Mucosa of gallbladder (tissue), 1 donor: ENCODE measurements around the gene ADAT3. TPM values are rescaled to one million over a fixed set of nuclear protein-coding genes. Genes with fewer than 3 reads are reported as not detected.
A peak's percentile ranks its signal among the peaks of the same experiment; 100 is the strongest.
"Not testable (repeated sequence)": the region's sequence is repeated elsewhere in the genome, so short reads cannot be mapped to it uniquely, and the experiment has no call there.

ENCODE experiments used
- DNase-seq: peaks from one replicate; pipeline ENCODE4 v3.0.0-alpha.2; 2020; ENCODE audit warnings: low spot score
- total RNA-seq: library from RNA; stranded (reverse); gene quantifications from one replicate; pipeline ENCODE4 v1.2.1, GENCODE V29; 2021
- donor health status: DM: no; HTN: no; CAD: no.

The ADAT3 gene
- total RNA-seq, 1 donor from 2014 or later = 10.6 TPM

DNA sequence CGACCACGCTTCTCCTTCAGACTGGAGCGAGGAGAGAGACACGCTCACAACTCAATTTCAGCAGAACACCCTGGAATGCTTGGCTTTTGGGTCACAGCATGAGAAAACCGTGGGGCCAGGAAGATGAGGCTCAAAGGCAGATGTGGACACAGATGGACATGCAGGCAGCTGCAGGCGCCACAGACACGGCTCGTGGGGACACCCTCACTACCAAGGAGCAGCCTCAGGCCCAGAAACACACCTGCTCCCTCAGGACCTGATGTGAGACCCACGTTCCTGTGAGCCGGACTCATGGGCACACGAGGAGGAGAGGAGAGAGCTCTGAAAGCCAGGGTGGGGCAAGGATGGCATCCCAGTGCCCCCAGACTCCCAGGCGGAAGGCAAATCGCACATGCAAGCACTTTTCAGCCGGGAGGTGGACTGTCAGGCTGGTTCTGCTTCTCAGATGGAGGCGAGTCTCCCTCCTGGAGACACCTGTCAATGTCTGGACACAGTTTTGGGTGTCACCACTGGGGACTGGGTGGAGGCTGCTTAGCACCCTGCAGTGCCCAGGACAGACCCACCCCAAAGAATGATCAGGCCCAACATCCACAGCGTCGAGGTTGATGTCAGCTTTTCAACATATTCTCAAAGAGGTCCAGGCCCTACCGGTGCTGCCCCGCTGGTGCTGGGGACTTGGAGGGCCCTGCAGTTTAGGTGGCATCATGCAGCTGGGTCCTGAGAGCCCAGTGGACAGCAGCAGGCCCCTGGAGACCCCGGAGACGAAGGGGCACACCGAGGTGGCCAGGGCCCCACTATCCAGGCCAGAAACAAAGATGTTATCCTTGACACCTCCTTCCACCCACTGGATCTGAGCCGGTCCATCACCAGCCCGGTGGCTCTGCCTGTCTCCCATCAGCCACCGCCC is 22.2 kb upstream of the ADAT3 start:
- no peak for DNase-seq

DNA sequence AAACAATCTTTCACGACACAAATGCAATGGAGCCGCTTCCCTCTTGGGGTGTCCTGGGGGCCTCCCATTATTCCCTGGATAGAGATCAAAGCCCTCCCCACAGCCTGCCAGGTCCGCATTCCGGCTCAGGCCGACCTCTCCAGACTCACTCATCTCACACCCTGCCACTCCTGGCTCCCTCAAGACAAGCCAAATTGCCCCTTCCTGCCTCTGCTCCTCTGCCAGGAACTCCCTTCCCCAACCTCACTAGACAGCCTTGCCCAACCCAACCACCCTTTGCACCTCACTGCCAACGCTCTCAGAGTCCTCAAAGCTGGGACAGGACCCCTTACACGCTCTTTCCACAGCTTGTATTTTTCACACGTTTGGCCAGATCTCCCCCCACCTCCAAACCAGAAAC is 21.4 kb upstream of the ADAT3 start:
- no peak for DNase-seq

DNA sequence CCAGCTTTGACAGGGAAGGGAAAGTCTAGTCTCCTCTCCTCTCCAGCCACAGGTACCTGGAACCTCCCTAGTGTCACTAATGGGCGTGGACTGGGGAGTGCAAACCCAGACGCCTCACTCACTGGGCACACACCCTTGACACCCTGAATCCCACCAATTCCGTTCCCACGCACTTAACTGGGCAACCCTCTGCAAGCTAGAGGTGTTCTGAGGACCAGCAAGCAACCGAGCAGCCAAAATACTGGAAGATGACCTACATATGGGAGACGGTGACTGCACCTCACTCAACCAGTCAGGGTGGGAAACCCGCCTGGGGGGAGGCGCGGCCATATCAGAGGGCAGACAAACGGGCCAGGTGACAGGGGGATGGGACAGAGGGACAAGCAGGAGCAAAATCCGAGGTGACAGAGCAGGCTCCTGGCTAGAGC is 20.9 kb upstream of the ADAT3 start:
- DNase-seq = no peak

DNA sequence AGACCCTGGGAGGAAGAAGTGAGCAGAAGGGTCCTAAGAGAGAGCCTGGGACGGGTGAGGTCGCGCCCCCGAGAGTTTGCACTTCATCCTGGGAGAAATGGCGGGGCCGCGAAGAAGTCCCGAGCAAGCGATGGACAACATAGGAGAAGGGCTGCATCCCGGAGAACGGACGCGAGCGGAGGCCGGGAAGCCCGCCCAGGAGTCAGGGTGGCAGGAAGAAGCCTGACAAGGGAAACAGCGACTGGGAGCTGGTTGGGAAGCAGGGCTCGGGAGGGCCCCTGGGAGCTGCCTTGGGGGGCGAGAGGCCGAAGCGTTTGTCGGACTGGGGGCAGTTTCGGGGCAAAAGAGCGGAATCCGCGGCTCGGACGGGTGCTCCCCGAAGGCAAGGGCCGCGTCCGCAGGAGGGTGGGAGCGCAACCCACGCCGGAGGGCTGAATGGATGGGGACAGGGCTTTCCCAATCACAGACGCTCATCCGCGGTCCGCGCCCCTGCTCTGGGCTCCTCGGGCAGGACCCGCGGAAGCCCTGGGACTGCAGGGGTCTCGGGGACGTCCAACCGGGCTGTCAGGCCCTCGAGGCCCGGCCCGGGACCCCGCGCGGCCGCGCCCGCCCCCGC is 20.4 kb upstream of the ADAT3 start:
- no peak for DNase-seq

DNA sequence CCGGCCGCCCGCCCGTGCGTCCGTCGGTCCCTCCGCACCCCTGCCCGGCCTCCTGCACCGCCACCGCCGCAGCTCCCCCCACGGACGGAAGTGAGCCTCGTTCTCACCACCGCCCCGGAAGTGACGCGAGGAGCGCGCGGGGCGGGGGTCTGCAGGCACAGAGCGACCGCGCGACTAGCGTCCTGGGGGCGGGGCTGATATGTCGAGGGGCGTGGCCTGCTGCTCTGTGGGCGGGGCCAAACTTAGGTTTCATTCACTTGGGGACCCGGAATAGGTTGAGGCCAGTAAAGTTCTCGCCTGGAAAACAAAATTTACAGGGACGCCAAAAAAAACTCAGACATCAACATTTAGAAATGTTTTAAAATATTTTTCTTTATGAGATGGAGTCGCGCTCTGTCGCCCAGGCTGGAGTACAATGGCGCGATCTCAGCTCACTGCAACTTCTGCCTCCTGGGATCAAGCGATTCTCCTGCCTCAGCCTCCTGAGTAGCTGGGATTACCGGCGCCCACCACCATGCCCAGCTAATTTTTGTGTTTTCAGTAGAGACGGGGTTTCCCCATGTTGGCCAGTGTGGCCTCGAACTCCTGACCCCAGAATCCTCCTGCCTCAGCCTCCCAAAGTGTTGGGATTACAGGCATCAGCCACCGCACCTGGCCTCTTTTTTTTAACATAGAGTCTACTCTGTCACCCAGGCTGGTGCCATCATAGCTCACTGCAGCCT is 19.6 kb upstream of the ADAT3 start, which contains the start of gene ABHD17A:
Gene ABHD17A, minus strand, starts transcription at position 99 of the 722 bp plus-strand sequence. CDS start 3,930 bp downstream, outside the sequence.
- peak; percentile 95 for DNase-seq

DNA sequence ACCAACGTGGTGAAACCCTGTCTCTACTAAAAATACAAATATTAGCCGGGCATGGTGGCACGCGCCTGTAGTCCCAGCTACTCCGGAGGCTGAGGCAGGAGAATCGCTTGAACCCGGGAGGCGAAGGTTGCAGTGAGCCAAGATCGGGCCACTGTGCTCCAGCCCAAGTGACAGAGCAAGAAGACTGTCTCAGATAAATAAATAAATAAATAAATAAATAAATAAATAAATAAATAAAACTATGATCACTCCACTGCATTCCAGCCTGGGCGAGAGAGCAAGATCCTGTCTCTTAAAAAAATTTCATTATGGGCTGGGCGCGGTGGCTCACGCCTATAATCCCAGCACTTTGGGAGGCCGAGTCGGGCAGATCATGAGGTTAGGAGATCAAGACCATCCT is 18.8 kb upstream of the ADAT3 start:
- not testable (repeated sequence) for DNase-seq

DNA sequence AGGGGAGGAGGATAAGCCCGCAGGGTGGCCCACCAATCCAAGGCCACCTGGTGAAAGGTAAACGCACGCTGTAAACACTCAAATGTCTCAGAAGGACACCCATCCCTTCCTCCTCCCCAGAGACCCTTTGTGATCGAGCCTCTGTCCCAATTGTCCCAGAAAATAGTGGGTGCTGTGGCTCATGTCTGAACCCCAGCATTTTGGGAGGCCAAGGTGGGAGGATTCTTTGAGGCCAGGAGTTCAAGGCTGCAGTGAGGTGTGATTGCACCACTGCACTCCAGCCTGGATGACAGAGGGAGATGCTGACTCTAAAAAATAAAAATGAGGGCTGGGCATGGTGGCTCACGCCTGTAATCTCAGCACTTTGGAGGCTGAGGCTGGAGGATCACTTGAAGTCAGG is 16.8 kb upstream of the ADAT3 start:
- DNase-seq = no peak

DNA sequence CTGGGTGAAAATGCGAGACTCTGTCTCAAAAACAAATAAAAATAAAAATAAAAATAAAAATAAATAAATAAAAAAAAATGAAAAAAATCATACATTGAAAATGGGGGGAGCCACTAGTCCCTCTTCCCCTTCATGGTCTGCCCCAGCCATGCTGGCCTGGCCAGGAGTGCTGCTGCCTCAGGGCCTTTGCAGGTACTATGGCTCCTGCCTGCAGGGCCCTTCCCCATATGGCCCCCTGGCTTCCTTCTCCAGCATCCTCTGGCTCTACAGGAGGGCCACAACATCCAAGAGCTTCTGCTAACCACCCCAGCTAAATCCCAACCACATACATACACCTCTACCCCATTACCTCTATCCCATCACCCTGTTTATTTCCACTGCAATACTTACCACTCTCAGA is 15.3 kb upstream of the ADAT3 start:
- DNase-seq = no peak

DNA sequence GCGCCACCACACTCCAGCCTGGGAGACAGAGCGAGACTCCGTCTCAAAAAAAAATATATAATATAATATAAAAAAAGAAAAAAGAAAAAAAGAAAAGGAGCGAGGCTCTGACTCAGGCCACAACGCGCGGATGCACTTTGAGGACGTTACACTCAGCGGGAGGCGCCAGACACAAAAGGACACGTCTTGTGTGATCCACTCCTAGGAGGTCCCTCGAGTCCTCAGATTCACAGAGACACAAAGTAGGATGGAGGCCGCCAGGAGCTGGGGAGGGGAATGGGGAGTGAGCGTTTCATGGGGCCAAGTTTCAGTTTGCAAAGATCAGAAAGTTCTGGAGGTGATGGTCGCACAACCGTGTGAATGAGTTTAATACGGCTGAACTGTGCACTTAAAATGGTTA is 11.4 kb upstream of the ADAT3 start:
- no peak for DNase-seq

DNA sequence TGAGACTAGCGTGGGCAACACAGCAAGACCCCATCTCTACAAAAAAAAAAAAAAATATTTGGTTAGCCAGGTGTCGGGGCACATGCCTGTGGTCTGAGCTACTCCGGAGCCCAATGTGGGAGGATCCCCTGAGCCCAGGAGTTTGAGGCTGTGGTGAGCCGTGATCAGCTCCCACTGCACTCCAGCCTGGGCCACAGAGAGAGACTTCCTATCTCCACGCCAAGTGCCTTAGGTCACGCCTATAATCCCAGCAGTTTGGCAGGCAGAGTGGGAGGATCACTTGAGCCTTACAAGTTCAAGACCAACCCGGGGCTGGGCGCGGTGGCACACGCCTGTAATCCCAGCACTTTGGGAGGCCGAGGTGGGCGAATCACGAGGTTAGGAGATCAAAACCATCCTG is 8.7 kb upstream of the ADAT3 start:
- DNase-seq = no peak

DNA sequence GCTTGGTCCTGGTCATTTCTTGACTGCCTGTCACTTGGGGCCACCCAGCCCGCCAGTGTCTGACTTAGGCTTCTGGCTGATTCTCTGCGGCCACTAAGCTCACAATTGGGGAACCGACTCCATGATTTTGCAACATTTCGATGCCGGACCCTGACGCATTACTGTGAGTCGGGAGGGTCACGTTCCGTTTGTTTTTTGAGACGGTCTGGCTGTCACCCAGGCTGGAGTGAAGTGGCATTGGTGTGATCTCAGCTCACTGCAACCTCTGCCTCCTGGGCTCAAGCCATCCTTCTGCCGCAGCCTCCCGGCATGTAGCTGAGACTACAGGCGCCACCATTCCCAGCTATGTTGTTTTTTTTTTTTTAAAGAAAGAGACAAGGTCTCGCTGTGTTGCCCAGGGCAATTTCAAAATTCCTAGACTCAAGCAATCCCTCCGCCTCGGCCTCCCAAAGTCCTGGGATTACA is 3.2 kb upstream of the ADAT3 start:
- DNase-seq = peak; percentile 48

DNA sequence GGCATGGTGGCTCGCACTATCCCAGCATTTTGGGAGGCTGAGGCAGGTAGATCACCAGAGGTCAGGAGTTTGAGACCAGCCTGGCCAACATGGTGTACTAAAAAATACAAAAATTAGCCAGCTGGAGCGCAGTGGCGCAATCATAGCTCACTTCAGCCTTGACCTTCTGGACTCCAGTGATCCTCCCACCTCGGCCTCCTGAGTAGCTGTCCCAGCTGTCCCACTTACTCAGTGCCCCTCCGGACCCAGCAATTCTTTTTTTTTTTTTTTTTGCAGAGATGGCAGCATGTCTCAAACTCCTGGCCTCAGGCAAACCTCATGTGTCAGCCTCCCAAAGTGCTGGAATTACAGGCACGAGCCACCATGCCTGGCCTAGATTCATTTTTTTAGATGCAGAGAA is 2.3 kb upstream of the ADAT3 start:
- no peak for DNase-seq

DNA sequence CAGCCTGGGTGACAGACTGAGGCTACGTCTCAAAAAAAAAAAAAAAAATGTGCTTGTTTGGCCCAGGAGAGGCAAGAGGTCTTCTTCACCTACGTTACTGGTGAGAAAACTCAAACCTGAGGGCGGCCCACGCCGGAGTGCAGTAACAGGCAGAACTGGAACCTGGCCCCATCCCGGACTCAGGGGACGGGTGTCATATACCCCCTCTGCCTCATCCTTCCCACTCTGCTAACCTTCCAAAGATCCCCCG is 414 bp upstream of the ADAT3 start:
- no peak for DNase-seq

DNA sequence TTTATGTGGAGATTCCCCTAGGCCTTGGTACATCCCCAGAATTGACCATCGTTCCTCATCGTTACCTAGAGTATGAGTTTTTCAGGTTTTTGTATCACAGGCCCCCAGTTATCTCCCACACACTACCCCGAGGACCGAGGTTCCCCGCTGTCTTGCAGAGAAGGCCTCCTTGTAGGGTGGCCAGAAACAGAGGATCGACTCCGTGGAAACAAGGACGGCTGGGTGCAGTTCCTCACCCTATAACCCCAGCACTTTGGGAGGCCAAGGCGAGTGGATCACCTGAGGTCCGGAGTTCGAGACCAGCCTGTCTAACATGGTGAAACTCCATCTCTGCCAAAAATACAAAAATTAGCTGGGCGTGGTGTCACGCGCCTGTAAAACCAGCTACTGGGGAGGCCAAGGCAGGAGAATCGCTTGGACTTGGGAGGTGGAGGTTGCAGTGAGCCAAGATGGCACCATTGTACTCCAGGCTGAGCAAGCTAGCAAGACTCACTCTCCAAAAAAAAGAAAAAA is 720 bp downstream of the ADAT3 start:
- DNase-seq = no peak

DNA sequence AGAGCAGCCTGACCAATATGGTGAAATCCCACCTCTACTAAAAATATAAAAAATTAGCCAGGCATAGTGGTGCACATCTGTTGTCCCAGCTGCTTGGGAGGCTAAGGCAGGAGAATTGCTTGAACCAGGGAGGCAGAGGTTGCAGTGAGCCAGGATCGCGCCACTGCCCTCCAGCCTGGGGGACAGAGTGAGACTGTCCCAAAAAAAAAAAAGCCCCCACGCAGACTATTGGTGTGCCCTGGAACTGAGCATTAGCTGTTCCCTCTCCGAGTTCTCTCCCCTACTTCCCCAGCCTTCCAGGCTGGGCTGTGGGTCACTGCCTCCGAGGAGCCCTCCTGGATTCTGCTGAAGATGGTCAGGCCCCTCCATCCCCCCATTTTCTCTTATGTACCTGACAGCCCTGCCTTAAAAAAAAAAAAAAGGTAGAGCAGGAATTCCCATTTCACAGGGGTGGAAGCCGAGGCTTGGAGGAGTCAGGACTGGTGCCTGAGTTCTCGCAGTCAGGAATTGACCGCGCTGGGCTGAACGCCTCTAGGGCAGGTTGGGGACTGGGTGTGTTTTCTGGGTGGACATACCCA is 1.9 kb downstream of the ADAT3 start:
- no peak for DNase-seq

DNA sequence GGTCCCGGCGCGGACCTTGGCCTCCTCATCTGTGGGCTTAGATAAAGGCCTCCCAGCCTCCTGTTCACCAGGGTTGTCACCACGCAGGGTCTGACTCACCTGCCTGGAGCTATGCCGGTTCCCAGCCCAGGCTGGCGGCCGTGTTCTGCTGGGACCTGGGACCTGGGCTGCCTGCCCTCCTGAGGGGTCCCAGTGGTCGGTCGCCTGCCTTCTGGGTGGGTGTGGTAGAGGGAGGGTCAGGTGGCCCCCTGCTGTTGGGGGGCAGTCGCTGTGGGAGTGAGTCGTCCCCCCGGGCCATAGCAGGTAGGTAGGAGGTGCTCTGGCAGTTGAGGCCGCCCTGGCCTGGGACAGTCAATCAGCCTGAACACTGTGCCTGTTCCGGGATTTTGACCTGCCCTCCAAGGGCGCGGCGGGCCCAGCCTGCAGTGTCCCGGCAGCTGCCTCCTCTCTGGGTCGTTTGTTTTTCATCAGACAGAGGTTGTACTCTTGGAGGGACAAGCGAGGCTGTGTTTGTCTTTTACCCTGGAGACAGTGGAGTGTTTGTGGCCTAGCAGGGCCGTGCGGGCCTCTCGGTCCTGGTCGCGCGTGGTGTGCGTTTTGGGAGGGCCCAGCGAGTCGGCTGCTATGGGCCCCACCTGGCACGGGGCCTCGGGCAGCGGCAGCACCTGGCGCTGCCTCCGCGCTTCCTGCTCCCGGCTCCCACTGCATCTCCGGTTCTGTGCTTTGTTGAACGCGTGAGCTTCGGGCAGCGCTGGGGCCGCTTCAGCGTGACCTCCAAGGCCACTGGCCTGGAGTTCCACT is 2.6 kb downstream of the ADAT3 start:
- peak; percentile 48 for DNase-seq

DNA sequence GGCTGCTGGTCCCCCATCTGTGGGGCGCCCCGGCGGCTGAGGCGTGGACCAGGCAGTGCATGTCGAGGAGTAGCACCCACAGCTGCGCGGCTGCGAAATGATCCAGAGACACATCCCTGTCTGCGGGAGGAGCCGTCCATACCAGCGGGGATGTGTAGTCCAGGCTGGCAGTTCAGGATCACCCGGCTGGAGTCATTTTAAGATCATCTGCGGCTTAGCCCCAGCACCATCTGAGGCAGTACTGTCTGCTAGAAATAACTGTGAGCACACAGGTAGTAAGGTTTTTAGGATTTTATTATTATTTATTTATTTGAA is 3.1 kb downstream of the ADAT3 start:
- DNase-seq = no peak

DNA sequence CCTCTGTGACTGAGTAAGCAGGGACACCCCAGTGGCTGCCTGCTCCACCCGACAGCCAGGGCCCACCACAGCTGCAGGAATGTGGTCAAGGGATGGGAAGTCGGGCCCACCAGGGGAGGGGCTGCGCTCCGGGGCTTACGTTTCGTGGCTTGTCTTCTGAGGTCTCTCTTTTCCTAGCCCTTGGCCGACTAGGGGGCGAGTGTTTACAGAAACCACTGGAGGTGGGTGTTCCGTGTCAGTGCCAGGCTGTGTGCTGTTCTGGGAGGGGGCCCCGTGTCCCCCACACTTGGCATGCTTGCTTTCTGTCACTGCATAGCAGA is 4.5 kb downstream of the ADAT3 start:
- DNase-seq = no peak

DNA sequence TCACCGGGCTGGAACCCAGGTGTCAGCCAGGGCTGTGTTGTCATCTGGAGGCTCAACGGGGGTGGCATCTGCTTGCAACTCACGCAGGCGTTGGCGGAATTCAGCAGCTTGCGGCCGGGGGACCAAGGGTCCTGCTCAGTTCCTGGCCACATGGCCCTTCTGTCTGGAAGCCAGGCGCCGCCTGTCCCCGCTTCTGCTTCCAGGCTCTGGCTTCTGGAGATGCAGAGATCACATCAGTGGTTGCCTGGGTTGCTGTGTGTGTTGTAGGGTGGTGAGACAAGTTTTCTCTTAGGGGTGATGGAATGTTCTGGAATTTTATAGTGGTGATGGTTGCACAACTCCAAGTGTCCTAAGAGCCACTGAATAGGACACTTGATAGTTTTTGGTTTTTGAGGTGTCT is 5.0 kb downstream of the ADAT3 start:
- no peak for DNase-seq

DNA sequence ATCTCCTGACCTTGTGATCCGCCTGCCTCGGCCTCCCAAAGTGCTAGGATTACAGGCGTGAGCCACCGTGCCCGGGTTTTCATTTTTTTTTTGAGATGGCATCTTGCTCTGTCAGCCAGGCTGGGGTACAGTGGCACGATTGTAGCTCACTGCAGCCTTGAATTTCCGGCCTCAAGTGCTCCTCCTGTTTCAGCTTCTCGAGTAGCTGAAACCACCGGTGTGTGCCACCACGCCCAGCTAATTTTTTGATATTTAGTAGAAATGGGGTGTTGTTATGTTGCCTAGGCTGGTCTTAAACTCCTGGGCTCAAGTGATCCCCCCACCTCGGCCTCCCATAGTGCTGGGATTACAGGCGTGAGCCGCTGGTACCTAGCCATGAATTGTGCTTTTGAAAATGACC is 5.9 kb downstream of the ADAT3 start:
- DNase-seq = no peak

DNA sequence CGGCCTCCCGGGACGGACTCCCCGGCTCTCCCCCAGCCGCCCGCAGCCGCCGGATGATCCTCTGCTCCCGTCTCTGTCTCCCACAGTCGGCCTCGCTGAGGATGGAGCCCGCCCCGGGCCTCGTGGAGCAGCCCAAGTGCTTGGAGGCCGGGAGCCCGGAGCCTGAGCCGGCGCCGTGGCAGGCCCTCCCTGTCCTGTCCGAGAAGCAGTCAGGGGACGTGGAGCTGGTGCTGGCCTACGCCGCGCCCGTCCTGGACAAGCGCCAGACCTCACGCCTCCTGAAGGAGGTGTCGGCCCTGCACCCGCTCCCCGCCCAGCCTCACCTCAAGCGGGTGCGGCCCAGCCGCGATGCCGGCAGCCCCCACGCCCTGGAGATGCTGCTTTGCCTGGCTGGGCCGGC is 6.8 kb downstream of the ADAT3 start:
- DNase-seq = no peak
